GM04504 (cell line): ENCODE data around the gene WASHC3.
A peak's percentile ranks its signal among the peaks of the same experiment; 100 is the strongest.
"Not testable (repeated sequence)": the region's sequence is repeated elsewhere in the genome, so short reads cannot be mapped to it uniquely, and the experiment has no call there.

Source experiments
- DNase-seq: peaks from one replicate; pipeline ENCODE4 v3.0.0-alpha.2; 2012; ENCODE audit warnings: low read depth

The WASHC3 gene

DNA sequence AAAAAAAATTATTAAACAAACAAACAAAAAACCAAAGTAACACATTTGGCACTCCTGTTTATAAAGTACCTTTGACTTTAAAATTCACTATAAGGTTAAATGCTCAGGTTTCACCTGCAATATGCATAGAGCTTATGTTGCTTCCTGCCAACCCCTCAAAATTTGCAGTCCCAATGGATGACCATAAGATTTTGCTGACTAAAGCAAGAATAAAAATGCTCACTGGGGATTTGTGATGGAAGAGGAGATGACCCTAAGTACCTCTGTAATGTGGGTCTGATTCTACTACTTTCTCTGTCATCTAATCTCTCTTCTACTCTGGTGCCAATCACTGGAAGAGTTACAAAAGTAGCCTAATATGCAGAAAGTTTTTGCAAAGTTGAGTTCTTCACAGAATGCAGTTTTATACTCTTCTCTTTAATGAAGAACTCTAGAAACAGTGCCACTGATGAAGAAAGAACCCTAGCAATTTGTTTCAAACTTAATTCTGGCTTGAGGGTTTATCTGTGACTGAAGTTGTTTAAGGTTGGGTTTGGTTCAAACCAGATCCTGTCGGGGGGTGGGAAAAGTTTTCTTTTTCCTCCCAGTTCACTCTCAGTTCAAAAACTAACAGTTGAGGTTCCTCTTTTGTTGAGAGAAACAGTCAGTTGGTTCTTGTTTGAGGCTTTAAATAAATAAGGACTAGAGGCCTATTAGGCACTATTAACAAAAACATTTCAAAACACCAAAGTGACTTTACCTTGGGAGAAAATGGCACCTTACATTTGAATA lies 10.9 kb downstream of the WASHC3 start:
- no peak for DNase-seq

DNA sequence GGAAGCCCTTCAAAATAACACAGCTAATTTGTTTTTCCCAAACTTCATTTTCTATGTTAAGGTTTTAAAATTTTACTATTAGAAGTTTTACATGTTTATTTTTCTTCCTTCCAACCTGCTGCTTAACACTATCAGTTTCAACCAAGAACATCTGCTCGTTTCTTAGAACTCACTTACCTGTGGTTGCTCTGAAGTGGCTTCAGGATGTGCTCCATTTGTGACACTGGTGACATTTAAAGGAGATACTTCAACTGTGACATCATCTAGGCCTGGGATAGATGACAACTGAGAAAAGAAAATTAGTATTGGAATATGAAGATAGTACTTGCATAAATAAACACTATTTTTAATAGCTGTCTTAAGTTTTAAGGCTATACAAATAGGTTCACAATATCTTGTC lies 17.9 kb downstream of the WASHC3 start:
- no peak for DNase-seq

DNA sequence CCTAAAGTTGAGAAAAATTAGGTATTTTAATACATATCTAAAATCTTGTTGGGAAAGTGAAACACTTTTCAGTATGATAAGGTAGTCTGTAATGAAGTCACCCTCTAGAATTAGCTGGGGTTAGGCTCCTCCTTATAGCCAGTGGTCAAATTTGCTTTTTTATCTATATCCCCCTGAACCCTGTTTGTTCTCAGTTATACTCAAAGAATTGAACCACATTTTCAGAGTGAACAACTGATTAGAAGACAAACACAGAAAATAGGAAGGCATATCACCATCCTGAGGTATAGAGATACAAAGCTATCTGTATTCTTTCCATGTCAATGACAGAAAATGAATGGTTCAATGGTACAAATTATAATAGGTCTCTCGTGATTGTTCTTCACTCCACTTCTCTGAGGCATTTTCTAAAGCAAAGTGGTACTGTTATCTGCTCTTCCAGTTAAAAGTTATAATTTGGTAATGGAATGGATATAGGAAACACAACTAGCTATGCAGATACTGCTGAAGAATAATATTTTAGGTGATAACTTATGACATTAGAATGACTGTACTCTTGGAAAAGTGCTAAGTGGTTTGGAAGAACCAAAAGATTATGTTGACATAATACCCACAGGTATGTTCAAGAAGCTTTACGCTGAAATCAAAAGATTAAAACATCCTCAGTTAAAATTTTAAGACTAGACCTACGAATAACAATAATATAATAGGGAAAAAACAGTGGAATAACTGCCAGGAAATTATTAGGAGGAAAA lies 27.6 kb downstream of the WASHC3 start:
- no peak for DNase-seq

DNA sequence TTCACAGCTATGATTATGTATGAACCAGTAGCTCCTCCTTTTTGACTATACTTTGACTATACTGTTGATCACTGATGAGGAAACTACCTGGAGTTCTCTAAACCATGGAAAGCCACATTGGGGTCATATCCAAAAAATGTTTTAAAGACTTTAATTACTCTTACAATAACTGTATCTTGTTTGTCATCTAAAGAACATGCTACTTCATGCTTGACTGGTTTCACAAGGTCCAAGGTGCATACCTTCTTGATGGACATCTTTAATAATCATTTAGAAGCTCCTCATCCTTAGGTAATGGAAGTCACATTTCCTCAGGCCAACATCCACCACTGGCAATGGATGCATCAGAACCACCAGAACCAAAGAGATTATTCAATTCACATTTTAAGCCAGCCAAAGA lies 29.9 kb downstream of the WASHC3 start:
- no peak for DNase-seq

DNA sequence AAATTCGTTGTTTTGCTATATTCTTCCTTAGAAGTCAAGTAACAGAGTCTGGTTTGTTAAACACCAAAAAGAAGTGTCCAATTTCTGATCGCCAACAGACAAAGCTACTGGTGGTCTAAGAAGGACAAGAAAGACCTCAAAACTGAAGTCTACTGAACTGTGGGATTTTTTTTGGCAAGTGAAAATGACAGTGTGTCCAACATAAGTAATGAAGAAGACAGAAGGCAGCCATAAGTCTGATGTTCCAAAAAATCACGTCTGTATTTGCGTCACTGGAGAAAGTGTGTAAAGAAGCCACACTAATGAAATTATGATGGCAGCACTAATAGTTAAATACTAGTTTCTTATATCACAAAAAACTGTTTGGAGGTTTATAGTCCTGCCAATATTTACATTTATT lies 32.6 kb downstream of the WASHC3 start:
- no peak for DNase-seq

DNA sequence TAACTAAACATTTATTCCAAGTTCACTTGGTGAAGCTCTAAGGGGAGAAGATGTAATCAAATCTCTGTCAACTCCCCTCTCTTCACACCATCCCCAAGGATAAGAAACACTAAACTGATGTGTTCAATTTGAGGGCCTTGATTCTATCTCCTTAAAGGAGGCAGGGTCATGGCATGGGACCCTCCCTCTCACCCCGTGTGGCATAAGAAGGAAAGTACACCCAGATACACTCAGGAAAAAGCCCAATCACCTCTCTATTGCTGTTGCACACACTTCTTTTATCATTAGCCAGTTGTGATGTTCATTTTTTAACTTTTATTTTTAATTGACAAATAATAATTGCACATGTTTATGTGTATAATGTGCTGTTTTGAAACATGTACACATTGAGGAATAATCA lies 35.1 kb downstream of the WASHC3 start:
- no peak for DNase-seq

DNA sequence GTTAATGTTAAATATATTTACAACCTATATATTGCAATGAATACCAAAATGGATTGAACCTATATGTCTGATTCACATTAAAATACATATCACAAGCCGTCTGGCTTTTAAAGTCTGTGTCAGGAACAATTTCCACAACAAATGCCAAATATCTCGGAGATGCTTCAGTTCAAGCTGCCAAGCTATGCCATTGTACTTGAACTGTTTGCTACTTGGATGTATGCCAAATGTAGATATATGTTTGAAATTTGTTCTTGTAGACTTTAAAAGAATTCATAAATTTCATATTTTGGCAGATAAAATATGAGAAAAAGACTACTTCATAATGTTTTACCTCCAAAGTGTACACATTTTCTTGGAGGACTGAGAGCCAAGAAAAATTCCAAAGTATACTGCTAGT lies 37.0 kb downstream of the WASHC3 start:
- no peak for DNase-seq

DNA sequence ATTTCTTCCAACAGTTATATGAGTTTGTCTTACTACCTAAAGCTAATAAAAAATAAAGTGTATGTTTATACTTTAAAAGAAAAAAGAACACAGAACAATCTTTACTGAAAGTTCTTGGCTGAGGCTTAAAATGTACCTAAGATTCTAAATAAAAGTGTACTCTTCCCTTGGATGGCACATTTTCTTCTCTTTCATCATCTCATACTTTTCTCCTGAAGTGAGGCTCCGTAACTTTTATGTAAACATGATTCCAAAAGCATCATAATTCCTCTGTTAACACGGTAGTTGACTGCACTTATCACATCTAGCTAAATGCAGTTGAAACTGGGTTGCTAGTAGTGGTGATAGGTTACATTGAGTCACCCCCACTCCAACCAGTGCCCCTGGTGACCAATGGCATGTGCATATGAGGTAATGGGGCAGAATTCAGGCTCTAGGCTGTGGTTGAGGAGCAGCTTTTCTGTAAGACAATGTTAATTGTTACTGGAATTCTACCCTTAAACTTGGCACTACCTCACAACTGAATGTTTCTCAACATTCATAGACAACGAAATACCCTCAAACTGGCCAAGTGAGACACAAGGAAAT lies 38.4 kb downstream of the WASHC3 start:
- no peak for DNase-seq

DNA sequence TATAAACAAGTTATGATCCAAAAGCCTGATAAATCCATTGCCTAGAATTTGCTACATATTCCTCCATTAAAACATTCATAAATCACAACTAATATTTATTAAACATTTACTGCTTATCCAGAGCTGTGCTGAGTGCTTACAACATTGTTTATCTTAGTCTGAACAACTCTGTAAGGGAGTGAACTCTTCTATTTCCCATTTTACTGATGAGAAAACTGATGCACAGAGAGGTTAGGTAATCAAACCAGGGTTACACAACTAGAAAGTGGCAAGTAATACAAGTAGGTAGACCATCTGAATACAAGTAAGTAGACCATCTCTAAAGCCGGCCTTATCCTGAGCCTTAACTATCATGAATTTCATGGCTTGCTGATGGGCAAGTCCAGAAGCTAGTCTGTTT lies 39.5 kb downstream of the WASHC3 start:
- DNase-seq, result no peak

DNA sequence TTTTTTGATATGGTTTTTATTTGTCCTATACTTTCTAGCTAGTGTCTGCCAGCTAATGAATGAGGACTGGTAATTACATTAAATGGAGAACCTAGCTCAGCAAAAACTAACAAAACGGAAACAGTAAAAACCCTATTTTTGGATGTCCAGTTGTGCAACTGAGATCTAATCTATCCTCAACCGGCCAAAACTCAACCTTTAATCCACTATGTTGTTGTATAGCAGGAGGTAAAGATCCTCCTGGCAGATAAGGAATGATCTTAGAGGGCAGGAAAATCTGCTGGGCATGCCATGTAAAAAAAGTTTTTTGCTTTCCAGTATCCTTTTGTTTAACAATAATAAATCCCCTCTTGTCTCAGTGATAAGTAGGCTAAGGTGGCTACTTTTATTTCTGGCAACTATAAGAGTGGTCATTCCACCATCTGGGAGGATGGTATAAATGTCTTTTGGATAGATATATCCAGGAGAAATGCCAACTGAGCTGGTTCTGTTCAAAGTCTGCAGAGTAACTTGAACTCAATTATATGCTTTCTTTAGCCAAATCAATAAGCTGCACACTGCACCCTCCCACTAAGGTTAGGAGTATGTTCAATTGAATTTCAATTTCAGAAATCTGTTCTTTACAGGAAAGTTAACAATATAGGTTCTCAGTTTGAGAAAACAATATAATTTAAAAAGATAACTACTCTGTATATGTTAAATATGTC lies 40.1 kb downstream of the WASHC3 start:
- no peak for DNase-seq

DNA sequence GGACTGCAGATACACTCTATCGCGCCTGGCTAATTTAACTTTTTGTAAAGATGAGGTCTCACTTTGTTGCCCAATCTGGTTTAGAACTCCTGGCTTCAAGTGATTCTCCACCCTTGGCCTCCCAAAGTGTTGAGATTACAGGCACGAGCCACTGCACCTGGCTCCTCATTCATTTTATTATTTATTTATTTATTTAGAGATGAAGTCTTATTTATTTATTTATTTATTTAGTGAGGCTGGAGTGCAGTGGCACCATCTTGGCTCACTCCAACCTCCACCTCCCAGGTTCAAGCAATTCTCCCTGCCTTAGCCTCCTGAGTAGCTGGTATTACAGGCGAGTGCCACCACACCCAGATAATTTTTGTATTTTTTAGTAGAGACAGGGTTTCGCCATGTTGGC lies 43.2 kb downstream of the WASHC3 start:
- DNase-seq, result not testable (repeated sequence)

DNA sequence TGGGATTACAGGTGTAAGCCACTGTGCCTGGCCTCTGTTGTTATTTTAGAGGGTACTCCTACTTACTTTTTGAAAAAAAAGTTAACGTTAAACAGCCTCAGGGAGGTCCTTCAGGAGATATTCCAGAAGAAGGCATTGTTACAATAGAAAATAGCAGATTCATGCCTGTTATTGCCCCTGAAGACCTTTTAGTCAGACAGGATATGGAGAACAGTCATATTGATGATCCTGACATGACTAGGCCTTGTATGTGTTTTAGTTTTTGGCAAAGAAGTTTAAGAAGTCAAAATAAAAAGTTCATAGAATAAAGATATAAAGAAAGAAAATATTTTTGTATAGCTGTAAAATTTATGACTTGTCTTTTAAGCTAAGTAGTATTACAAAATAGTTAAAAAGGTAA lies 45.3 kb downstream of the WASHC3 start:
- DNase-seq, result no peak

DNA sequence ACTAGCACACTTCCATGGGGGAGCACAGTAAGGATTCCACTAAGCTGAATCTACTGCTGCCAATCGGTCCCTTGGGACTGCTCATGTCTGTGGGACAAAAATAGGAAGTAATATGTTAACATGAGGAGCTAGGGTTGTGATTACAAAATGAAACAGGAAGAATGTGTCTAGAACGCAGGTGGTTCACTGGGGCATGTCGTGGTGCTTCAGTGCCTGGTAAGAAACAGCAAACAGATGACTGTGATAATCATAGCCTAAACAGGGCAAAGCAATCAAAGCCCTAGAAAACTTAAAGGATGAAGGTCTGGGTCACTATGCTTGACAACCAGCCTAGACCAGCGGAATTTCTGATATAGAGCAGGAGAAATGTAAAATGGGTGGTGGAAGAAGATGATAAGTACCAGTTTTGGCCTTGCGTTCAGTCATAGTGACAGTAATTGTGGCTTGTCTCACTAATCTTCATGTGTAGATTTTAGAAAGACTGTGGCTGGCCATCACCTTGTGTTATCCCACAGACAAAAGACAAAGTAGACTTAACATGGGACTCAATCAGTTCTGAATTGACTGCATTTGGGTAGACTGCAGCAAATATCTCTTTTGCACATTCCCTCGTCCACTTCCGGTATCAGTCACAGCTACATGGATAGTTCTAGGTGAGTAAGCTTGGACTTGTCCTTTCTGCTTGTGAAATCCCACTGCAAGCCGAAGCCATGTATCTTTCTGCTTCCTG lies 51.4 kb downstream of the WASHC3 start:
- DNase-seq, result no peak

DNA sequence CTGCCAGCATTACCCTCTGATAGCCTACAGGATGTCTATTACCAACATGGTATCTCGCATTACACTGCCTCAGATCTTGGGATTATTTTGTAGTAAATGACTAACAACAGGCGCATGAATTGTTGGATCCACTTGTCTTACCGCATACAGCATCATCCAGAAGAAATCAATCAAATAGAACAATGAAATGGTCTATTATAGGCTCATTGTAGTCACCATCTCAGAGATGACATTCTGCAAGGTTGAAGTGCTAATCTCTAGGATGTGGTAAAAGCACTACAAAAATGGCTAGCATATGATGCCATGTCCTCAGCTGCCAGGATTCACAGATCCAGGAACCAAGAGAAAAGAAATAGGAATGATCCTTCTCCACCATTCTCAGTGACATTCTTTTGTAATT lies 52.0 kb downstream of the WASHC3 start:
- DNase-seq, result no peak

DNA sequence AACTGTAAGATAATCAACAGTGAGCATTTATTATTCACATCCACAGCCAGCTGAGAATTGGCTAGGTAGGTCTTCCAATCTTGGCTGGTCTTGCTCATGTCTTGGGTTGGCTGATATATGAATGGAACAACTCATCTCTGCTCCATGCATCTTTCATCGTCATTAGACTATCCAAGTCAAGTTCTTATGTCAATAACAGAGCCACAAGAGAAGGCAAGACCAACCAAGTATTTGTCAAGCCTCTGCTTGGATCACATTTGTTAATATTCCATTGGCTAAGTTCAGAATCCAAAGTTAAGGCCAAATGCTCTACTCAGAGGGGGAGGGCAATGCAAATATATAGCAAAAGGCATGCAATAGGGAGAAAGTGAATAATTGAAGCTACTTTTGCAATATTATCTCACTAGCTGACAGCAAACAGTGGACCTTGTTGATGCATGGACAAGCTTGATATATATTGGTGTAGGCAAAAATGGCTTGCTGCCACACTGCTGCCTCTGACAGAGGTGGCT lies 53.1 kb downstream of the WASHC3 start:
- DNase-seq, result no peak

DNA sequence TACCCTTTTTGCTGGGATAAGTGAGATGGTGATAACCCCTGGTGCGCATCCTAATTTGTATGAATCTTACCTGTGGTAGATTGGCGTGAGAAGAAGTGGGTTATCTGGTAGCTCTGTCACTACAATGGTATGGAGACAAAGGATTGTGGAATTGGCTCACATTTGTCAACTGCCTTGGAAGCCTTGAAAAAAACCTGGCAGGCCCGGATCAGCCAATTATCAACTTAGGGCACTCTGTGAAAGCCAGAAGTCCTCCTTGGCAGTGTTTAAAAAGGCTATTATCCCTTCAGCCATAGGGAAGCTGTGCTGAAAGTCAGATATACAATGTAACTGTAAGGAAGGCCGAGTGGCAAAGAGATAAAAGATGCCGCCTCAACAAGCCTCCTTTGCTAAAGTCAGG lies 56.5 kb downstream of the WASHC3 start:
- DNase-seq, result no peak

DNA sequence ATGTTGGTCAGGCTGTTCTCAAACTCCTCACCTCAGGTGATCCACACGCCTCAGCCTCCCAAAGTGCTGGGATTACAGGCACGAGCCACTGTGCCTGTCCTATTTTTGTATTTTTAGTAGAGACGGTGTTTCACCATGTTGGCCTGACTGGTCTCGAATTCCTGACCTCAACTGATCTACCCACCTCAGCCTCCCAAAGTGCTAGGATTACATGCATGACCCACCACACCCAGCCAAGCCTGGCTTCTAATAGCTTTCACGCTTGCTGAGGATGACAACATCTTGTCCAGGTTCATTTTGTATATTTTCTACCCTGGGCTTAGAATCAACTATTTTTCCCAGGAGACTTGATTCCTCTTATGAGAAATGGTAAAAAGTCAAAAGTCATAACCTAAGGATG lies 64.7 kb downstream of the WASHC3 start:
- no peak for DNase-seq

DNA sequence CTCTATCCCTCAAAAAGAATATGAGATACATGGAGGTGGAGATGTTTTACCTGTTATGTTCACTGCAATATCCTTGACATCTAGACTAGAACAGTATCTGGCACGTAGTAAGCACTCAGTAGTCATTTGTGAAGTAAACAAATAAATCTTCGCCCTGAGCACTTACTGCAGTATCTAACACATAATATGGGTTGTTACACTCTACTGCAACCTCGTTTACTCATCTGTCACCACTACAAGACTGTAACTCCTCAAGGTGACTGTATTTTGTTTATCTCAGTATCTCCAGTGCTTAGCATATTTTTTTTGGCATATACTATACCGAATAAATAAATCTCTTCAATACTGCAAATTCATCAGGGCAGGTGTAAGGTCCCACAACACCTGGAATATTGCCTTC lies 66.1 kb downstream of the WASHC3 start:
- no peak for DNase-seq

DNA sequence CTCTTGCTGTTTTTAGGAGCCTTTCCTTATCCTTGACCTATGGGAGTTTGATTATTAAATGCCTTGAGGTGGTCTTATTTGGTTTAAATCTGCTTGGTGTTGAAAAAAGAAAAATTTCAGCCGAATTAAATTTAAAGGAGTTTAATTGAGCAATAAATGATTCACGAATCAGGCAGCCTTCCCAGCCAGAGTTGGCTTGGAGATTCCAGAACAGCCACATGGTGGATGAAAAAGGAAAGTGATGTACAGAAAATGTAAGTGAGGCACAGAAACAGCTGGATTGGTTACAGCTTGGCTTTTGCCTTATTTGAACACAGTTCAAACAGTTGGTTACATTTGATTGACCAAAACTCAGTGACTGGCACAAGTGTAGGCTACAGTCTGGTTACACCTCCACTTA lies 69.7 kb downstream of the WASHC3 start:
- peak; percentile 2 for DNase-seq

DNA sequence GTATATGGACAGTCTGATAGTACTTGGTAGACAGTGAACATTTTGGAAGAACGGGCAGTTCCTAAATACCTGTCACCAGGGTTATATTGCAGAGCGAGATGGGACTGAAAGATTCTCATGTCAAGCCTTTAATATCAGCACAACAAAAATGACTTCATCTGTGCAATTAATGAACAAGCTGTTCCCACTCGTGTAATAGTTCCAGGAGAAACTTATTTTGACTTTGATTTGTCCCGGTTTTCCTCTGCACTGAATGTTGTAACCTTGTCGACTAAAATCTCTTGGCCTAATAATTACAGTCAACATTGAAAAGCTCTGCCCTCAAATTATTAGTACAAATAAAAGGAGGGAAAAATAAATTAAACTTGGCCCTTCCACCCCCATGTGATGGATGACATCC lies 79.5 kb downstream of the WASHC3 start:
- no peak for DNase-seq

DNA sequence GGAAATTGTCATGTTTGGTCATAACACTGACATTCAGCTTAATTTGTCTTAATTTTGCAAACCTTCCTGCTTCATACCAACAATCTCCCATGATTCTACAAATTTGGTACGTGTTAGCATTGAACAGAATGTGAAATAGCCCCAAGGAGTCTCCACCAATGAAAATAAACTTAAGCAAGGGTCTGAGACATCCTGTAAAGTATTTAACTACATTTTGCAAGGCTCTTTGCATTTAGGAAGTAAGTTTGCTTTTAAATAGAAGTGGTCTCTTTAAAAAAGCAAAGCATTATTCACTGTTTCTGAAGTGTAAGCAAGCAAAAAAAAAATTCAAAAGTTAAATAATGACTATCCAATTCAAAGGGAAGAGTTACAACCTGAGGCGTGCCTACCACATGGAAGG lies 79.9 kb downstream of the WASHC3 start:
- no peak for DNase-seq

DNA sequence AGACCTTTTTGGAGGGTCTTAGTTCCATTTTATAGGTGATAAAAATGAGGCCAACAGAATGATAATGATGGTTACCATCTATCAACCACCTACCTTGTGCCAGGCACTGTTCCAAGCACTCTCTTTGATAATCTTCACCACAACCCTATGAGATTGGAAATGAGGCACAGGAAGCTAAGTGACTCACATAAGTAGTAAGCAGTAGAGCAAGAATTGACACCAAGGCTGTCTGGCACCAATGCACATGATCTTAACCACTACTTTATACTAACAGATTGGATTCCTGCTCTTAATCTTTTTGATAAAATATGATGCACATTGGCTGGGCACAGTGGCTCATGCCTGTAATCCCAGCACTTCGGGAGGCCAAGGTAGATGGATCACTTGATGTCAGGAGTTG lies 93.0 kb downstream of the WASHC3 start:
- no peak for DNase-seq
